HEK293 (cell line): Measurements from ENCODE around the gene RFTN1.

Experiments used
- CTCF ChIA-PET: fragments of 350-600 bp; formaldehyde crosslinking; extraction: SDS; loops from one replicate; lab custom pipeline; 2021; ENCODE audit warnings: antibody characterized with exemption; lab: Yijun Ruan, JAX
- POLR2A ChIA-PET: fragments of 300-600 bp; formaldehyde crosslinking; extraction: SDS; loops from one replicate; lab custom pipeline; 2020; ENCODE audit warnings: antibody characterized with exemption, inconsistent platforms; lab: Yijun Ruan, JAX
- H3K27ac ChIP-seq: fragments of 200-500 bp; sonication (Bioruptor generic); 2 replicates; pipeline ENCODE4 v1.5.1; 2014; ENCODE audit warnings: low read depth, low read length, control low read depth, inconsistent platforms; ENCODE audit errors: extremely low read depth
- H3K36me3 ChIP-seq, 2 experiments: fragments of 200-500 bp in 1 of 2; sonication (Bioruptor generic) in 1 of 2; 1 replicate in 1 of 2; 2 replicates in 1 of 2; pipeline ENCODE4 v1.5.1; 2014 to 2017; ENCODE audit warnings: inconsistent platforms in 2 of 2, low read length in 2 of 2; ENCODE audit not compliant: control insufficient read depth in 2 of 2, insufficient read depth in 1 of 2
- H3K4me1 ChIP-seq: fragments of 200-500 bp; sonication (Bioruptor generic); 2 replicates; pipeline ENCODE4 v1.5.1; 2014; ENCODE audit warnings: mild to moderate bottlenecking, low read length, inconsistent platforms; ENCODE audit not compliant: control insufficient read depth, insufficient read depth
- H3K4me3 ChIP-seq: 2 replicates; pipeline ENCODE4 v1.5.1; 2011; ENCODE audit warnings: low read depth, mild to moderate bottlenecking, control low read depth, low read length, moderate library complexity
- H3K9me3 ChIP-seq: fragments of 200-500 bp; sonication (Bioruptor generic); 2 replicates; pipeline ENCODE4 v1.5.1; 2014; ENCODE audit warnings: low read depth, low read length, inconsistent platforms; ENCODE audit not compliant: control insufficient read depth, insufficient read depth
- HOXD13 ChIP-seq: sonication (generic); formaldehyde crosslinking; IDR thresholded peaks from 2 replicates; pipeline ENCODE4 v1.8.0; 2022; ENCODE audit warnings: missing genetic modification reagents, borderline replicate concordance
- MYNN ChIP-seq: fragments of 450-650 bp; formaldehyde crosslinking; IDR thresholded peaks from 2 replicates; pipeline ENCODE4 v1.5.1; 2016; ENCODE audit warnings: missing biosample characterization, missing genetic modification characterization, borderline replicate concordance
- TRIM28 ChIP-seq: IDR thresholded peaks from 2 replicates; pipeline ENCODE4 v1.6.1; 2011; ENCODE audit warnings: low read length, control low read depth, borderline replicate concordance
- ZBTB20 ChIP-seq: fragments of 450-650 bp; formaldehyde crosslinking; IDR thresholded peaks from 2 replicates; pipeline ENCODE4 v1.5.1; 2016; ENCODE audit warnings: missing biosample characterization, missing genetic modification characterization
- ZFHX2 ChIP-seq: fragments of 450-650 bp; formaldehyde crosslinking; conservative IDR thresholded peaks from 2 replicates; pipeline ENCODE4 v1.5.1; 2016; ENCODE audit warnings: missing biosample characterization, missing genetic modification characterization
- ZNF132 ChIP-seq: fragments of 450-650 bp; formaldehyde crosslinking; IDR thresholded peaks from 2 replicates; pipeline ENCODE4 v1.5.1; 2017; ENCODE audit warnings: missing biosample characterization, missing genetic modification characterization, borderline replicate concordance
- ZNF184 ChIP-seq: fragments of 450-650 bp; IDR thresholded peaks from 2 replicates; pipeline ENCODE4 v1.5.1; 2018; ENCODE audit warnings: missing biosample characterization, mild to moderate bottlenecking, missing genetic modification characterization
- ZNF19 ChIP-seq: fragments of 450-650 bp; formaldehyde crosslinking; IDR thresholded peaks from 2 replicates; pipeline ENCODE4; 2016; ENCODE audit warnings: missing biosample characterization, missing genetic modification characterization, low read depth
- ZNF354C ChIP-seq: fragments of 450-650 bp; formaldehyde crosslinking; IDR thresholded peaks from 2 replicates; pipeline ENCODE4 v1.5.1; 2016; ENCODE audit warnings: missing biosample characterization, missing genetic modification characterization, low read depth, borderline replicate concordance
- ZNF521 ChIP-seq: fragments of 450-650 bp; formaldehyde crosslinking; IDR thresholded peaks from 2 replicates; pipeline ENCODE4 v1.5.1; 2017; ENCODE audit warnings: missing biosample characterization, mild to moderate bottlenecking, missing genetic modification characterization
- ZNF548 ChIP-seq: fragments of 450-650 bp; formaldehyde crosslinking; IDR thresholded peaks from 2 replicates; pipeline ENCODE4 v1.5.1; 2016; ENCODE audit warnings: missing biosample characterization, missing genetic modification characterization
- ZNF555 ChIP-seq: fragments of 450-650 bp; formaldehyde crosslinking; conservative IDR thresholded peaks from 2 replicates; pipeline ENCODE4 v1.5.1; 2017; ENCODE audit warnings: missing biosample characterization, mild to moderate bottlenecking, missing genetic modification characterization, inconsistent platforms
- ZNF558 ChIP-seq: fragments of 450-650 bp; formaldehyde crosslinking; IDR thresholded peaks from 2 replicates; pipeline ENCODE4 v1.5.1; 2016; ENCODE audit warnings: missing biosample characterization, missing genetic modification characterization
- ZNF600 ChIP-seq: fragments of 450-650 bp; formaldehyde crosslinking; IDR thresholded peaks from 2 replicates; pipeline ENCODE4 v1.5.1; 2016; ENCODE audit warnings: missing biosample characterization, missing genetic modification characterization
- ZNF610 ChIP-seq: fragments of 450-650 bp; formaldehyde crosslinking; IDR thresholded peaks from 2 replicates; pipeline ENCODE4 v1.5.1; 2016; ENCODE audit warnings: missing biosample characterization, missing genetic modification characterization, borderline replicate concordance
- ZNF623 ChIP-seq: fragments of 450-650 bp; formaldehyde crosslinking; IDR thresholded peaks from 2 replicates; pipeline ENCODE4 v1.5.1; 2016; ENCODE audit warnings: missing biosample characterization, missing genetic modification characterization
- TF ChIP-seq, protein P1 (sequence below): IDR thresholded peaks from 2 replicates; pipeline ENCODE4 v1.6.1; 2011; ENCODE audit warnings: mild to moderate bottlenecking, low read depth, low read length, borderline replicate concordance
- TF ChIP-seq, protein P2 (sequence below): fragments of 450-650 bp; formaldehyde crosslinking; IDR thresholded peaks from 2 replicates; pipeline ENCODE4 v1.5.1; 2016; ENCODE audit warnings: missing biosample characterization, missing genetic modification characterization
- TF ChIP-seq, protein P3 (sequence below): fragments of 450-650 bp; formaldehyde crosslinking; IDR thresholded peaks from 2 replicates; pipeline ENCODE4 v1.5.1; 2017; ENCODE audit warnings: missing biosample characterization, missing genetic modification characterization
- TF ChIP-seq, protein P4 (sequence below): fragments of 450-650 bp; formaldehyde crosslinking; optimal IDR thresholded peaks from 2 replicates; pipeline ENCODE3; 2016; ENCODE audit warnings: missing biosample characterization, mild to moderate bottlenecking, missing genetic modification characterization
- TF ChIP-seq, protein P5 (sequence below): fragments of 450-650 bp; formaldehyde crosslinking; IDR thresholded peaks from 2 replicates; pipeline ENCODE4 v1.5.1; 2016; ENCODE audit warnings: missing biosample characterization, missing genetic modification characterization, low read depth
- TF ChIP-seq, protein P6 (sequence below): fragments of 450-650 bp; formaldehyde crosslinking; IDR thresholded peaks from 2 replicates; pipeline ENCODE4 v1.5.0; 2017; ENCODE audit warnings: missing biosample characterization, missing genetic modification characterization, borderline replicate concordance
- TF ChIP-seq, protein P7 (sequence below): fragments of 450-650 bp; formaldehyde crosslinking; IDR thresholded peaks from 2 replicates; pipeline ENCODE4 v1.5.1; 2017; ENCODE audit warnings: missing biosample characterization, missing genetic modification characterization
- TF ChIP-seq, protein P8 (sequence below): fragments of 450-650 bp; formaldehyde crosslinking; IDR thresholded peaks from 2 replicates; pipeline ENCODE4 v1.5.1; 2017; ENCODE audit warnings: missing biosample characterization, missing genetic modification characterization

RFTN1 gene

DNA sequence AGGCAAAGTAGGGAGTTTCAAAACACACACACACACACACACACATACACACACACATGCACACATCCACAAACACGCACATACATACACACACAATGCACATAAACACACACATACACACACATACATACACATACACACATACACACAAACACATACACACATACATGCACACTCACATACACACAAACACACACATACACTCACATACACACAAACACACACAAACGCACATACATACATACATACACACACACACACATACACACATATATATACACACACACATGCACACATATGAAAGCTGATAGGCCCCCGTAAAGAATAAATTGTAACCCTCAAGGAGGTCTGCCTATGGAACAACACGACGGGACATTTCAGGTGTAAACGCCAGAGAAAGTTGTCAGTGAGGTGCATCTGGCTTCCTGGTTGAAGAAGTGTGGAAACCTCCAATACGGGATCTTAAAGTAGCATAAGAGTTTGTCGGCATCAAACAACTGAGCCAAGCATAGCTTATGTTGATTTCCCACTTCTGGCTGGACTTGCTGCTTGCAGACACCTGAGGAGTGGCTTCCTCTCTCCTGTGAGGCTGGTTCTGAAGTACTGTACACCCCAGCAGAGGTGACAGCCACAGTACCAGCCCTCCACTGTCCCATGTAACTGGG is 5.8 kb downstream of the RFTN1 start:
- Histone ChIP-seq H3K36me3 (no peaks in the 10 kb centered on the region), H3K4me3 (no peak overlapping the region)
- POLR2A ChIA-PET, result no interaction called here
- no peak for TF ChIP-seq ZNF184
- no peak for TF ChIP-seq ZNF555
- no peak for TF ChIP-seq ZNF558 (tag by site-specific recombination)
- no peak for TF ChIP-seq ZNF354C (tag by site-specific recombination)
- no peak for TF ChIP-seq ZNF623
- no peak for TF ChIP-seq ZNF19 (tag by site-specific recombination)
- TF ChIP-seq, protein P1, sequence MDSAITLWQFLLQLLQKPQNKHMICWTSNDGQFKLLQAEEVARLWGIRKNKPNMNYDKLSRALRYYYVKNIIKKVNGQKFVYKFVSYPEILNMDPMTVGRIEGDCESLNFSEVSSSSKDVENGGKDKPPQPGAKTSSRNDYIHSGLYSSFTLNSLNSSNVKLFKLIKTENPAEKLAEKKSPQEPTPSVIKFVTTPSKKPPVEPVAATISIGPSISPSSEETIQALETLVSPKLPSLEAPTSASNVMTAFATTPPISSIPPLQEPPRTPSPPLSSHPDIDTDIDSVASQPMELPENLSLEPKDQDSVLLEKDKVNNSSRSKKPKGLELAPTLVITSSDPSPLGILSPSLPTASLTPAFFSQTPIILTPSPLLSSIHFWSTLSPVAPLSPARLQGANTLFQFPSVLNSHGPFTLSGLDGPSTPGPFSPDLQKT, result no peak
- TF ChIP-seq ZFHX2 (tag by site-specific recombination), result no peak
- TF ChIP-seq MYNN (tag by site-specific recombination), result no peak
- TF ChIP-seq ZBTB20 (tag by site-specific recombination), result peak; percentile 47
- no peak for TF ChIP-seq ZNF600 (tag by site-specific recombination)
- TF ChIP-seq HOXD13 (CRISPR knock-in tag), result no peak
- TF ChIP-seq TRIM28, result no peak
- TF ChIP-seq, protein P2, sequence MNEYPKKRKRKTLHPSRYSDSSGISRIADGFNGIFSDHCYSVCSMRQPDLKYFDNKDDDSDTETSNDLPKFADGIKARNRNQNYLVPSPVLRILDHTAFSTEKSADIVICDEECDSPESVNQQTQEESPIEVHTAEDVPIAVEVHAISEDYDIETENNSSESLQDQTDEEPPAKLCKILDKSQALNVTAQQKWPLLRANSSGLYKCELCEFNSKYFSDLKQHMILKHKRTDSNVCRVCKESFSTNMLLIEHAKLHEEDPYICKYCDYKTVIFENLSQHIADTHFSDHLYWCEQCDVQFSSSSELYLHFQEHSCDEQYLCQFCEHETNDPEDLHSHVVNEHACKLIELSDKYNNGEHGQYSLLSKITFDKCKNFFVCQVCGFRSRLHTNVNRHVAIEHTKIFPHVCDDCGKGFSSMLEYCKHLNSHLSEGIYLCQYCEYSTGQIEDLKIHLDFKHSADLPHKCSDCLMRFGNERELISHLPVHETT (tag by site-specific recombination), result no peak
- TF ChIP-seq, protein P3, sequence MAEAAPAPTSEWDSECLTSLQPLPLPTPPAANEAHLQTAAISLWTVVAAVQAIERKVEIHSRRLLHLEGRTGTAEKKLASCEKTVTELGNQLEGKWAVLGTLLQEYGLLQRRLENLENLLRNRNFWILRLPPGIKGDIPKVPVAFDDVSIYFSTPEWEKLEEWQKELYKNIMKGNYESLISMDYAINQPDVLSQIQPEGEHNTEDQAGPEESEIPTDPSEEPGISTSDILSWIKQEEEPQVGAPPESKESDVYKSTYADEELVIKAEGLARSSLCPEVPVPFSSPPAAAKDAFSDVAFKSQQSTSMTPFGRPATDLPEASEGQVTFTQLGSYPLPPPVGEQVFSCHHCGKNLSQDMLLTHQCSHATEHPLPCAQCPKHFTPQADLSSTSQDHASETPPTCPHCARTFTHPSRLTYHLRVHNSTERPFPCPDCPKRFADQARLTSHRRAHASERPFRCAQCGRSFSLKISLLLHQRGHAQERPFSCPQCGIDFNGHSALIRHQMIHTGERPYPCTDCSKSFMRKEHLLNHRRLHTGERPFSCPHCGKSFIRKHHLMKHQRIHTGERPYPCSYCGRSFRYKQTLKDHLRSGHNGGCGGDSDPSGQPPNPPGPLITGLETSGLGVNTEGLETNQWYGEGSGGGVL, result peak; percentile 26; the same call in 1 of the 2 replicates
- TF ChIP-seq, protein P4, sequence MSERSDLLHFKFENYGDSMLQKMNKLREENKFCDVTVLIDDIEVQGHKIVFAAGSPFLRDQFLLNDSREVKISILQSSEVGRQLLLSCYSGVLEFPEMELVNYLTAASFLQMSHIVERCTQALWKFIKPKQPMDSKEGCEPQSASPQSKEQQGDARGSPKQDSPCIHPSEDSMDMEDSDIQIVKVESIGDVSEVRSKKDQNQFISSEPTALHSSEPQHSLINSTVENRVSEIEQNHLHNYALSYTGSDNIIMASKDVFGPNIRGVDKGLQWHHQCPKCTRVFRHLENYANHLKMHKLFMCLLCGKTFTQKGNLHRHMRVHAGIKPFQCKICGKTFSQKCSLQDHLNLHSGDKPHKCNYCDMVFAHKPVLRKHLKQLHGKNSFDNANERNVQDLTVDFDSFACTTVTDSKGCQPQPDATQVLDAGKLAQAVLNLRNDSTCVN (tag by site-specific recombination), result no peak
- no peak for TF ChIP-seq ZNF521 (tag by site-specific recombination)
- TF ChIP-seq, protein P5, sequence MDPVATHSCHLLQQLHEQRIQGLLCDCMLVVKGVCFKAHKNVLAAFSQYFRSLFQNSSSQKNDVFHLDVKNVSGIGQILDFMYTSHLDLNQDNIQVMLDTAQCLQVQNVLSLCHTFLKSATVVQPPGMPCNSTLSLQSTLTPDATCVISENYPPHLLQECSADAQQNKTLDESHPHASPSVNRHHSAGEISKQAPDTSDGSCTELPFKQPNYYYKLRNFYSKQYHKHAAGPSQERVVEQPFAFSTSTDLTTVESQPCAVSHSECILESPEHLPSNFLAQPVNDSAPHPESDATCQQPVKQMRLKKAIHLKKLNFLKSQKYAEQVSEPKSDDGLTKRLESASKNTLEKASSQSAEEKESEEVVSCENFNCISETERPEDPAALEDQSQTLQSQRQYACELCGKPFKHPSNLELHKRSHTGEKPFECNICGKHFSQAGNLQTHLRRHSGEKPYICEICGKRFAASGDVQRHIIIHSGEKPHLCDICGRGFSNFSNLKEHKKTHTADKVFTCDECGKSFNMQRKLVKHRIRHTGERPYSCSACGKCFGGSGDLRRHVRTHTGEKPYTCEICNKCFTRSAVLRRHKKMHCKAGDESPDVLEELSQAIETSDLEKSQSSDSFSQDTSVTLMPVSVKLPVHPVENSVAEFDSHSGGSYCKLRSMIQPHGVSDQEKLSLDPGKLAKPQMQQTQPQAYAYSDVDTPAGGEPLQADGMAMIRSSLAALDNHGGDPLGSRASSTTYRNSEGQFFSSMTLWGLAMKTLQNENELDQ (tag by site-specific recombination), result no peak
- no peak for TF ChIP-seq ZNF548 (tag by site-specific recombination)
- TF ChIP-seq ZNF610 (tag by site-specific recombination), result no peak
- TF ChIP-seq ZNF132 (tag by site-specific recombination), result no peak
- TF ChIP-seq, protein P6, sequence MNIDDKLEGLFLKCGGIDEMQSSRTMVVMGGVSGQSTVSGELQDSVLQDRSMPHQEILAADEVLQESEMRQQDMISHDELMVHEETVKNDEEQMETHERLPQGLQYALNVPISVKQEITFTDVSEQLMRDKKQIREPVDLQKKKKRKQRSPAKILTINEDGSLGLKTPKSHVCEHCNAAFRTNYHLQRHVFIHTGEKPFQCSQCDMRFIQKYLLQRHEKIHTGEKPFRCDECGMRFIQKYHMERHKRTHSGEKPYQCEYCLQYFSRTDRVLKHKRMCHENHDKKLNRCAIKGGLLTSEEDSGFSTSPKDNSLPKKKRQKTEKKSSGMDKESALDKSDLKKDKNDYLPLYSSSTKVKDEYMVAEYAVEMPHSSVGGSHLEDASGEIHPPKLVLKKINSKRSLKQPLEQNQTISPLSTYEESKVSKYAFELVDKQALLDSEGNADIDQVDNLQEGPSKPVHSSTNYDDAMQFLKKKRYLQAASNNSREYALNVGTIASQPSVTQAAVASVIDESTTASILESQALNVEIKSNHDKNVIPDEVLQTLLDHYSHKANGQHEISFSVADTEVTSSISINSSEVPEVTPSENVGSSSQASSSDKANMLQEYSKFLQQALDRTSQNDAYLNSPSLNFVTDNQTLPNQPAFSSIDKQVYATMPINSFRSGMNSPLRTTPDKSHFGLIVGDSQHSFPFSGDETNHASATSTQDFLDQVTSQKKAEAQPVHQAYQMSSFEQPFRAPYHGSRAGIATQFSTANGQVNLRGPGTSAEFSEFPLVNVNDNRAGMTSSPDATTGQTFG (tag by site-specific recombination), result peak; percentile 35; the same call in 1 of the 2 replicates
- TF ChIP-seq, protein P7, sequence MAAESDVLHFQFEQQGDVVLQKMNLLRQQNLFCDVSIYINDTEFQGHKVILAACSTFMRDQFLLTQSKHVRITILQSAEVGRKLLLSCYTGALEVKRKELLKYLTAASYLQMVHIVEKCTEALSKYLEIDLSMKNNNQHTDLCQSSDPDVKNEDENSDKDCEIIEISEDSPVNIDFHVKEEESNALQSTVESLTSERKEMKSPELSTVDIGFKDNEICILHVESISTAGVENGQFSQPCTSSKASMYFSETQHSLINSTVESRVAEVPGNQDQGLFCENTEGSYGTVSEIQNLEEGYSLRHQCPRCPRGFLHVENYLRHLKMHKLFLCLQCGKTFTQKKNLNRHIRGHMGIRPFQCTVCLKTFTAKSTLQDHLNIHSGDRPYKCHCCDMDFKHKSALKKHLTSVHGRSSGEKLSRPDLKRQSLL (tag by site-specific recombination), result no peak
- TF ChIP-seq, protein P8, sequence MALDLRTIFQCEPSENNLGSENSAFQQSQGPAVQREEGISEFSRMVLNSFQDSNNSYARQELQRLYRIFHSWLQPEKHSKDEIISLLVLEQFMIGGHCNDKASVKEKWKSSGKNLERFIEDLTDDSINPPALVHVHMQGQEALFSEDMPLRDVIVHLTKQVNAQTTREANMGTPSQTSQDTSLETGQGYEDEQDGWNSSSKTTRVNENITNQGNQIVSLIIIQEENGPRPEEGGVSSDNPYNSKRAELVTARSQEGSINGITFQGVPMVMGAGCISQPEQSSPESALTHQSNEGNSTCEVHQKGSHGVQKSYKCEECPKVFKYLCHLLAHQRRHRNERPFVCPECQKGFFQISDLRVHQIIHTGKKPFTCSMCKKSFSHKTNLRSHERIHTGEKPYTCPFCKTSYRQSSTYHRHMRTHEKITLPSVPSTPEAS (tag by site-specific recombination), result peak; percentile 99

More for the DNA sequence above, 5.8 kb downstream of the RFTN1 start:
- CTCF ChIA-PET, result interaction anchor here (0.6 to 0.8 kb wide), 2 partner anchors 9 to 1585 kb away, joined by 3 read pairs; no protein-coding TSS in a partner anchor
- Histone ChIP-seq H3K27ac (no peak overlapping the region), H3K4me1 (peaks cover 48% of the 10 kb centered on the region), H3K9me3 (no peaks in the 10 kb centered on the region)
